HG03521 (cell line): Measurements from ENCODE around the gene KLHL42.
"Not testable (repeated sequence)": the region's sequence is repeated elsewhere in the genome, so short reads cannot be mapped to it uniquely, and the experiment has no call there.

ENCODE experiments used
- ATAC-seq: cut with Tn5 transposase; IDR thresholded peaks from one replicate; pipeline ENCODE4 v1.9.1; 2021; ENCODE audit warnings: mild to moderate bottlenecking, moderate library complexity; ENCODE audit not compliant: unreplicated experiment

Gene KLHL42

DNA sequence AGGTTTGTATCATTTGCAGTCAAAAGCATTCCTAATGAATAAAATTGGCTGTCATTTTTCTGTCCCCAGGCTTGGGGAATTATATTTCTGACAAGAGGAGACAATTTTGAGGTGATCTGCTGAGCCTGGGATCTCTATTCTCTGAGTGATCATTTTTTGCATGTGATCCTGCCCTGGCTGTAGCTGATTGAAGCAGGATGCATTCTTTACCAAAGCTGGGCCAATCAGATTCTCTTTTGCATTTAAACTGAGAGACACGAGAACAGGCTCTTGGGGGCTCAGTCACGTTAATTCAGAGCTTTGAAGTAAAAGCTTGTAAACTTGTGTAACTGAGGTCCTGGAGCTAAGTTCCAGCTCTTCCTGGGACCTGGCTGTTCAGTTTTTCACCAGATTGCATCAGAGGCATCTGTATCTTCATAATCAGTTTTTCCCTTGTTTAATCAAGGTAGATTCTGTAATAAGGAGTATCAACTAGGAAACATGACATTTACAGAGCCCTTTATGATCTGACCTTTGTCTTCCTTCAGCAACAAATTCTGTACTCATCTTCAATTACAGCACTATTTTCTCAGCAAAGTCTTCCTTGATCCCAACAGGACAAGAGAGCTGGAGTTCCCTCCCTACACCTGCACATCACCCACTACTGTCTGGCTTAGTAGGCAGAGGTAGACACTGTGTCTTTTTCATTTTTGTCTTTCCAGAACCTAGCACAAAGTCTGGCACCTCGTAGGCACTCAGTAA lies 35.0 kb downstream of the KLHL42 start:
- ATAC-seq = no peak

DNA sequence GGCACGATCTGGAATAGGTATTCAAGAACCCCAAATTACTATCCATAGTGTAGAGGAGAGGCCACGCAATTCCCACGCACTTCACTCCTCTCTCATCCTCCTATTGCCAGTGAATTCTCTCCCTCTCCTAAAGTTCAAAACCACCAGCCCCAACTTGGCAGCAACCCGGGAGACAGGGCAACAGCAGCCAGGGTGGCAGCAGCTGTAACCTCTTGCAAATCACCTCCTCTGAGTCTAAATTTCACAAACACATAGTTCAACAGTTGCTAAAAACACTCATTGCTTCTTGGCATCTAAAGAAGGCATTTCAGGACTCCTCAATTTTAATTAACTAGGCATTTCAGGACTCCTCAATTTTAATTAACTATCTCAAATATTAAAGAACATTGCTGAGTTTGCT lies 37.7 kb downstream of the KLHL42 start:
- ATAC-seq = no peak

DNA sequence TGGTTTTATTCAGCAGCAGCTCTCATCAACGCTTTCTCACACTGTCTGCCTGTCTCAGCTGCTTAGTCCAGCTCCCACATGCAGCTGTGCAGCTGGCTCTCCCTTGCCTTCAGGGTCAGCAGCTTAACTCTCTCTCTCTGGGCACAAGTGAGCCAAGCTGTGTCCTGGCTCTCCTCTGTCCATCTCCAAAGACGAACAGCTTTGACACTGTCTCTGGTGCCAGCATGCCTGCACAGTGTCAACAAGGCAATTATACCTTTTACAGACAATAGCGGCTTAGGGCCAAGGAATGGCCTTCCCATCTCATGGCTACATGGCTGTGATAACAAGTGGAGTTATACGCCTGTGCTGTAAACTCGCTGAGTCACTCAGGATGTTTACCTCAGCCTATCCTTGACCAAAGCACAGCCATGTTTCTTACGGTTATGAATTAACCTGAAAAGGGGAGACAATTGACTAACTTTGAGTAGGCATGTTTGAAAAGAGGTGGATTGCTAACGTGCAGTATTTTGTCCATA lies 38.4 kb downstream of the KLHL42 start:
- ATAC-seq = no peak

DNA sequence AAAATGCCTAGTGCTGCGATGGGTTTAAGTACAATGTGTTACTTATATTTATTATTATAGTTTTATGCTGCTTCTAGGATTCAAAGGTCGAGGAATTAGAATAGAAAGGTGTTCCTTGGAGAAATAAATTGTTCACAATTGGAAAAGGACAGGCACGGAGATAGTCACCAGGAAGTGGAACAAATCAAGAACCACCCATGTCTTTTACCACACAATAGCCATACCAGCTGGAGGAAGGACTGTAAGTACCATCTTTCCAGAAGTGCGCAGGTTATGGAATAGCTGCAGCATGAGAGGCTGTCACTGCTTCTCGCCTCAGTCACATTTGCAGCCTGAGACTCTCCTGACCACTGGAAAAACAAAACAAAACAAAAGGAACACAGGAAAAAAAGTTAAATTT lies 40.5 kb downstream of the KLHL42 start:
- no peak for ATAC-seq

DNA sequence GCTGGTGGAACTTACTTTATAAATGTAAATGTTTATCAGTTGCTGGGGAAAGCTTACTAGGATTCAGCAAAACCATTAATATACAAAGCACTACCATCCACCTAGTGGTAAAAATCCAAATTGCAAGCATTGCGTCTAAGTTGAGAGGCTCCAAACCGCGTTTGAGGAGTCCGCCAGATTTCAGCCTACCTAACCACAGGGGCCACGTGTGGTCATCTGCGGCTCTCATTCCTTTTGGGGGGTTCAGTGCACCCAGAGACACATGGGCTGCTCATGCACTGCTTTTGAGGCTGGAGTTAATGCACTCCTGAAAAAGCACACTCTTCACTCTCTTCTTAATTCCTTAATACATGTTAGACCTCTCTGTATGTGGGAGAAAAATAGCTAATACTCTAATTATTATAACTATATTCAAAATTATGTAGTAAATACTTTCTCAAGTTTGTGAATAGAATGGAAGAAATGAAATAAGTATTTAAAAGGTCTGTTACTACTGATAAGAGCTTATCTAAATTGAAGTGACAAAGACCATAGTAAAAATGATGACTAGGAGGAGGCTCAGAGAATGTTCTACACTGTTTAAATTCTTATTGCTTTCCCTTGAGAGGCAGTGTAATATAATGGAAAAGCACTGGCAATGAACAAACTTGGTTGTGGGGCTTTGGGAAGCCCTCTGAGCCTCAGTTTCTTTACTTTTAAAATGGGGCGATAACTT lies 41.4 kb downstream of the KLHL42 start:
- ATAC-seq = no peak

DNA sequence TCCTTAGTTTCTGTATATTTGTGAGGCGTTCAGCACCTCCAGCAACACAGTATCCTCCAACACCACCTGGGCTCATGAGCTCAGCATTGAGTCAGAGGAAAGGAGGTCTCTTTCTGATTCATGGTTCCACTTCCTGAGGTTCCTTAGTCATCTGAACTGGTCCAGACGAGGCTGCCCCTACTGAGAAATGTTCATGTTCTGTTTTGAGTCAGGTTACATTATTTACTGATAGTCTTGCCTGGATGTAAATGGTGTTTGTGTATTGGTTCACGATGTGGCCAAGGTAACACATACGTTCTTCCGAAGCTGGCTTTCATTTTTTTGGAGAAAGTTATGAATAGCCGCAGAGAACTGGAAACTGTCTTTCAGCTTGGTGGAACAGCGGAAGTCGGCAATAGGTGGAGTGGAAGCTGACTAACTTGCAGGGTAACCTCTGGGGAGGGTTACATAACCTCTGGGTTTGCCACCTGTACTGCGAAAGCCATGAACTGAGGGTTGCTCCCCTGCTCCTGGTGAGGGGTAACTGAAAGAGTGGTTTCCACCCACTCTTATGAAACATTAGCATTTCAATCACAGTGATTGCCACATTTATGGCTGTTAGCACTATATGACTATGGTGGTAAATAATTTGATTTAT lies 42.2 kb downstream of the KLHL42 start:
- peak; percentile 68 for ATAC-seq

DNA sequence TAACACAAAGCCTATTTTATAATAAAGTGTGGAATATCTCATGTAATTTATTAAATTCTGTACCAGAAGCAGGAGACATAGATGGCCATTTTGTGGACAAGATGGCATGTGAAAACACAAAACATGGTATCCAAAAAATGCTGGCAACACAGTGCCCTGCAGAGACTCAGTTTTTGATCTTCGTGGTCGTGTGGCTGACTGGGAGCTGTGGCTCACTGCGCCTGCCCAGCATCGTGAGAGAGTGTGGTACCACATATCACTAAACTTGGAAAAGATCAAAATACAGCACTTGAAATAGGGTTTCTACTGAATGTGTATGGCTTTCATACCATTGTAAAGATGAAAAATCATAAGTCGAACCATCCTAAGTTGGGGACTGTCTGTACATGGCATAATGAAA lies 43.0 kb downstream of the KLHL42 start:
- no peak for ATAC-seq

GRCh38 chr12:27824126-27824842 lies 44.3 kb downstream of the KLHL42 start:
- ATAC-seq = peak; percentile 55

- no peak for ATAC-seq
These were observed 46.0 kb downstream of the KLHL42 start for GRCh38 chr12:27826076-27826475.

DNA sequence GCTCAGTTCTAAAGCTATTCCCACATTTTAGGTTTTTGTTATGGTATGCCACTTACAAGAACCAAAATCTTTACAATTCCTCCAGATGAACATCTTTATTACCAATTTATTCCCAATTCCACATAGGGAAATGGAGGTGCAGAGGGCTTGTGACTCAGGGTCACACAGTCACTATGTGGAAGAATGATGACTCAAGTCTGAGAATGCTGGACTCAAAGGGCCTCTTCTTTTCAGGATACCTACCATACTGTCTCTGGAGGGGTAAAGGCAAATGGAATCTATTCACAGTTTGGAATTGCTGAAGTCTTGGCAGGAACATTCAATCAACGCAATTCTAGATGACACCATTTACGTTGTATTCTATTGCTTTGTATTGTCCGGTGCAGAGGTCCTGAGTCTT lies 48.2 kb downstream of the KLHL42 start:
- no peak for ATAC-seq

GRCh38 chr12:27838543-27839185 lies 58.6 kb downstream of the KLHL42 start:
- ATAC-seq = no peak

- no peak for ATAC-seq
These were observed 60.4 kb downstream of the KLHL42 start for GRCh38 chr12:27840229-27840999.

- no peak for ATAC-seq
These were observed 61.4 kb downstream of the KLHL42 start for GRCh38 chr12:27841392-27841882.

DNA sequence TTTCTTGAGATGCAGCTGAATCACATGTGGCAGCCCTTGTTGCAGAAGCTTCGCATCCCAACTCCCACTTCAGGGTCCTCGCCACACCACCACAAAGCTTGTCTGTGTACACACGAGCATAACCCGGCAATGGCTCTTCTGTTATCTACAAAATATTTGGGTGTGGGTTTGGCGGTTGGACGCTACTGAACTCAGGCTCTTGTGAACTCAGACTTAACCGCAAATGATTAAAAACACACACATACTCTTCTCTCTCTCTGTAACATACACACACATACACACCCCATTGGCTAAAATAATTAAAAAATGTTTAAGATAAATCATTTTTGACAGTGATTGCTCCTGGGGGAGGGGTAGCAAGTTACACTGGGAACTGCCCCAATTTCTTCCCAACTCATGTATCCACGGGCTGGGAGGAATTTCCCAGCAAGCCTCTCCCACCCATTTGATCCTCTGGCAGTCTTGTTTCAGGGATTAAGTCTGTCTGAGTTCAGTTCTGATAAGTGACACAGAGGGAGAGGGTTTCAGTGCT lies 63.7 kb downstream of the KLHL42 start:
- ATAC-seq = no peak

- no peak for ATAC-seq
These were observed 64.5 kb downstream of the KLHL42 start for GRCh38 chr12:27844366-27845090.

DNA sequence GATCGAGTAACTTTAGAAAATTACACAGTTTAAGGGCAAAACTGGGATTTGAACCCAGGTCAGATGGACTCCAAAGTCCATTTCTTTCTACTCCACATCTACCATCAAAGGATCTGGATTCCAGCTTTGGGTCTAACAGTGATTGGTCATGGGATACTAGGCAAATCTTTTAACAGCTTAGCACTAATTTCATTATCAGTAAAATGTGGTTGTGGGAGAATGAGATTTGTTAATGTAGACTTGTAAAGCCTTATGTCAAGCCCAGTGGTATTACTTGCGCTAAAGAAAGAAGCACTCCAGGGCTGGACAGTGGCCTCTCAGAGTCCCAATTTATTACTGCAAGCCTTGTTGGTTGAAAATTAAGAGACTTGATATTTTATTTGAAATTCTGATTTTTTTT lies 65.2 kb downstream of the KLHL42 start:
- ATAC-seq = no peak

GRCh38 chr12:27845706-27846105 lies 65.7 kb downstream of the KLHL42 start:
- not testable (repeated sequence) for ATAC-seq

- ATAC-seq = not testable (repeated sequence)
These were observed 67.3 kb downstream of the KLHL42 start for GRCh38 chr12:27847293-27847692.

- ATAC-seq = no peak
These were observed 71.3 kb downstream of the KLHL42 start for GRCh38 chr12:27851311-27851710.
